ENCODE measurements around the gene ISX.

The ISX gene

DNA sequence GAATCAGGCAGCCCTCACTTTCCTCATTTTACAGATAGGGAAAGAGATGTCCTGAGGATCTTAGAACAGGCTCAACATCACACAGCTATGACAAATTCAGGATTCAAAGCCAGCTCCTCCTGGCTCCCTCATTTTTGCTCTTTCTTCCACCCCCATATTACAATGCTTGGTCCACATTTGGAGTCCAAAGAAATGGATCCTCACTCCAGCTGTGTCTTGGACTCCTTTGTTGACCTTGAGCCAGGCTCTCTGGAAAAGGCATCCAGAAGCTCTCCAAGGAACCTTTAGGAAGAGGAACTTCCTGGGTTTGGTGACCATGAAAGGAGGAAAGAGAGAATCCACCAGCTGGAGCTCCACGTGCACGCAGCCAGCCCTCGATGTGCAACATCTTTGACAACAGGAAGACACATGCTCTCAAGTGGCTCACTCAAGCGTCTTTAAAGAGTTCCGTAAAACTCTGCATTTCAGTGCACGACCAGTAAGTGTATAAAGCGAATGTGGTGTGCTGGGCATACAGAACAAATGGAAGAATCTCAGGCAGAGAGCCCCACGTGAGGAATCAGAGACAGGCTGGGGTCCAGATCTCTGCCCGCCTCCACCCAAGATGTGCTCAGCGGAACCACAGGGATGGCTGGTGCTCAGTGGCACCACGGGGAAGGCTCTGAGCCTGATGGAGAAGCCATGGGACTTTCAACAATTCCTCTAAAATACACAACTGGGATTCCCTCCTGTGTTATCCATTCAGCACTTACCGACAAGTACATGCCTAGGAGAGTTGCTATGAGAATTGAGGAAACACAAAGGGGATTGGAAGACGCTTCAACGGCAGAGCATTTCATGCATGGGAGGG is 48.4 kb downstream of the ISX start:
- no peak for DNase-seq

DNA sequence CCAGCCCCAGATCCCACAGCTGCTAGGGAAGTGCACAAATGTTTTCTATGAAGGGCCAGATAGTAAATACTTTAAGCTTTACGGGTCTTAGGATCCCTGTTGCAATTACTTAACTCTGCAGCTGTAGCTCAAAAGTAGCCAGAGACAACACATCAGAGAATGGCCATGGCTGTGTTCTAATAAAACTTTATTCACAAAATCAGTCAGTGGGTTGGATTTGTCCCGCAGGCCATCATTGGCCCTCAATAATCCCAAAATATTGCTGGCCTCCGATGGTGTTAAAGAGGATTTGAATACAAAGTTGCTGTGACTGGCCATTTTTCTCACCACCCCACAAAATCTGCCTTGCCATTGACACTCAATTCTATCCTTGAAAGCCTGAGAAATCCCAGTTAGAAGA is 49.6 kb downstream of the ISX start:
- DNase-seq: no peak

DNA sequence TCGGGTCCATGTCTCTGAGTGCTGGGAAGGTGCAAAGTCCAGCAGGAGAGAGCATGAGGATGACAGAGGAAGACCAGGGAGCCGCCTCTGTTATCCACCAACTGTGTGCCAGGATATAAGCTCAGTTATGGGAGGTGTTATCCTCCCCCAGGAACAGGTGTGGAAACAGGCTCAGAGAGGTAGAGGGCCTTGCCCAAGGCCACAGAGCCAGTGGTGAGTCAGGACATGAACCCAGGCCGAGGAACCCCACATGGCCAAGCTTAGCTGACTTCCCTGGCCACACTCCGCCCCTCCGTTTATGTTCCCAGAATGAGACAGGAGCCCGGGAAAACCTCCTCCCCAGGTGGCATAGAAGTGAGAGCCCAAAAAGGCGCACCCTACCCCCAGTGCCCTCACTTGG is 50.3 kb downstream of the ISX start:
- no peak for DNase-seq

DNA sequence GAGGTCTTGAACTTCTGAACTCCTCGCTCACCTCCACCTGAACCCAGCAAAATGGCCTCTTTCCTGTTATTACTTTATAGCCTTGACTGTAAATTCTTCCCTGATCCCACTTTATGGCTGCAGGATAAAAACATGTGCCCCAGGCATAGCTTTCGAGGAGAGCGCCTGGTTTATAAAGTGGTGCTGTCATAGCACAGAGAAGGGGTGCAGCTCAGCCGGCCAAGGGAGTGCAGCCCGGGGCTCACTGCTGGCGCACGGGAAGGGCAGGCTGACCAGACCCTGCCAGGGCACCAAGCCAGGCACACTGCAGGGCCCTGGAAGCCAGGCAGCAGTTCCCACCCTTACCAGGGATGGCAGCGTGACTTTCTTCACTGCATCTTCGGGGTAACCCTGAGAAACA is 50.9 kb downstream of the ISX start:
- no peak for DNase-seq

DNA sequence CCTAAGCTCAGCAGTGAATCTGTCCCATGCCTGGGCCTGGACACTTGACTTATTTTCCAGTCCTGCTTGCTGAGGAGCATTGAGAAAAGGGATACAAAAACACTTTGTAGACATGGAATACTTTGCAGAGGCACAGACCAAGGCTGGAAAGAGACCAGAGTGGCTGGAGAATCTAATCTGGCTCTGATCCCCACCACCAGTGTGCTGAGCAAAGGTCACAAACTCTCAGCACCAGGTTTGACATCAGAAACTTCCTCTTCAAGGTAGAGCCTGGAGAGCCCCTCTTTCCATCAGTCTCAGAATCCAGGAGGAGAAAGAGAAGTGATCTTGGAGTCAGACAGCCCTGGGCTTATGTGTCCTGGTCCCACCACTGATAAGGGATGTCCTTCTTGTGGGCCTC is 53.5 kb downstream of the ISX start:
- DNase-seq: no peak

DNA sequence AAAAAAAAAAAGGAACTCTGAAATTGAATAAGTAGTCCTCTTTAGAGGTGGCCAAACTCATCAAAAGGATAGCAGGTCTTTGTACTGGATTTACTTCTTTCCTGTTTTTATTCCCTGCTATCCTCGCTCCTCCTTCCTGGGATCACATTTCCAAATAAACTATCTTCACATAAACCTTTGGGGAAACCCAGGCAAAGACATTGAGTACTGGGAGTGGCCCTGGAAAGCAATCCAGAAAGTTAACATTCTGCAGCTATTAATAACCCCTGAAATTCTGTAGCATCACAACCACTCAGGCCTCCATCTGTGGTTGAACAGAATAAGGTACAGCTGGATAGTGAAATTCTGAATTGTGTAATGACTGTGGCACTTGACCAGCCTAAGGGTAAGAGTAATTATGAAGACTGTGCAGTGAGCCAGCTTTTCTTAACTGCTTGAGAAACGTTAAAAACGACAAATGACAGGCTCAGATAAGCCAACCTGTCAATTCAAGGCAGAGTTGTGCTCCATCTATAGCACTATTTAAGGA is 58.8 kb downstream of the ISX start:
- DNase-seq: no peak

DNA sequence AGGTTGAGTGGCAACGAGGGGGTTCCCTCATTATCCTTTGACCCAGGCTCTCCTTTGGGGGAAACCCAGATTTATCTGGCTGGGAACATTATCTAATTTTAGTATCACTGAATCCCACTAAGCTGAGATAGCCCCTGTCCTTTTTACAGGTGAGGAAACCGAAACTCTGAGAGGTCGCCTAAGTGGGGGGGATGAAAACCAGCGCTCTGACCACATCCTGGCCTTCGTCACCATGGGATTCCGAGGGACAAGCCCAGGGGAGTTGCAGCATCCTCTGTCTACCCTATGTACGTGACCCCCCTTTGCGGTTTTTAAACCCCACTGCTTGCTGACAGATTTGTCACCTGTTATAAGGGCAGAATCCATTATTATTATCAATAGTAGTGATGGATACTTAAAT is 61.0 kb downstream of the ISX start:
- no peak for DNase-seq

DNA sequence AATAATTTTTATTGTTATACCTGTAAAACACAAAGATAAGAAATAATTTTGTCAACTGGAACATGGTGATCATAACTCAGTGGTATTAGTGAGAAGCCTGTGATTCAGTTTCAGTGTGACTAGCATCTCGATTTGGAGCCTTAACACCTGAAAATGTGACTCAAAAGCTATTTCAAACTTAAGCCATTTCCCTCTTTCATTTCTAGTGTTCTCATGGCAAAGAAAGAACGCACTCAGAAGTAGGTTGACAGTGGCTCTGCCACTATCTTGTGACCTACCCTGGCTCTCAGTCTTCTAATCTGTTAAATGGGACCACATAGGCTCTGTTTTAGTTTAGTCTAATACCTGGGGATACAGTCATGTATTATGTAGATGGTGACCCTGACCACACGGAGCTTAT is 62.7 kb downstream of the ISX start:
- DNase-seq: no peak

DNA sequence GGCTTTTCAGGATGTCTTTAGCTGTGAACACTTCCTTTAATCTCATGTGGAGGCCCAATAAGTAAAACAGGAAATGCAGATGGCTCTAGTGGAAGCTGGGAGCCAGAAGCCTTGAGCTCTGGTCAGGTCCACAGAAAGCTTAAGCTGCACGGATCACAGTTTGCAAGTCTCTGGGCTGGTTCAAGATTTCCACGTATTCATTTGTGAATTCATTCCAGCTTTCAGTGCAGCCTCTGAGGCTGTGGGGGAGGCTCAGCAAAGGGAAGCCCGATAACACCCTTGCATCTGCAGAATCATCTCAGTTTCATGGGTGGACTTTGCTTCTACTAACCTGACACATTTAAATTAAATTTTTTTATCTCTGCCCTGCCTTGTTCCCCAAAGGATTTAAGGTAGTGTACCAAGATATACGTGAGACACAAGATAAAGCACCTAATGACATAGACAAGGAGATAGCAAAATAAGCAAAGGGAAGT is 65.6 kb downstream of the ISX start:
- DNase-seq: no peak

DNA sequence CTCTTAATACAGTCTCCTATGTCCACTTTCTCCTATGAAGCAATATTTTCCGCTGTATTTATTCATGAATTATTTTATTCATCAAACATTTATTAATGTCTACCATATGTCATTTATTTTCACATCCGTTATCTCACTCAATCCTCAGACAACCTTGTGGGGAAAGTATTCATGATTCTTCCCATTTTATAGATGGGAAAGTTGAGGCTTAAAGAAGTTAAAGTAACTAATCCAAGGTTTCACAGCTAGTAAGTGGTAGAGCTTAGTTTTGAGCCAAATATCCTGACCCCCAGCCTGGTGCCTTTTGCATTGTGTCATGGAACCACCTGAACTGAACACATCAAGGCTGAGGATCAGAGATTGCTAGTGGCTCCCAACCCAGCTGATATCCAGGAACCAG is 66.6 kb downstream of the ISX start:
- no peak for DNase-seq

DNA sequence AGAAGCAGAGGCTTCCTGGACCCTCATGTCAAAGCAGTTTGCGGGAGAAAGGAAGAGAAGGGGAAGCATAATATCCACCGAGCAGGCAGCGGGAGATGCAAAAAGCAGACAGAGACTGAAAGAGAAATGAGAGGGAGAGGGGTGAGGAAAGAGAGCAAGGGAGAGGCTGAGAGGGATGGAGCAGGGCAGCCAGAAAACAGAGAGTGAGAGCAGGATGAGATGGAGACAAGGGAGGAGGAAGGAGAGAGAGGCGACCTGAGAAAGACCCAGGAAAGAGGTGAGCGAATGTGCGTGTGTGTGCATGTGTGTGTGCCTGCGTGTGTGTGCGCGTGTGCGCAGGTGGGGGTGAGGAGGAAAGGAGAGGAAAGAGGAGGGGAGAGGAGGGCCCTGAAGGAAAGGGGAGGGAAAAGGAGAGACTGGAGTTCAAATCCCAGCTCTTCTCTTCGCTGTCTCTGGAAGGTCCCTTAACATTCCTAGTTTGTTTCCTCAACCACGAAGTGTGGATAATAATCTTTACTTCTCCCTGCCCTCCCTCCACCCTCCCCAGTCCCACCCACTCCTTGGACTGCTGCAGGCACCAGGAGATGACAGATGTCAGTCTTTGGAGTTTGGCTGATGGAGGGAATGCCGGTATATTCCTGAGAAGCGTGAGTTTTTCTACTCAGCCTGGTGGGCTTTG is 67.9 kb downstream of the ISX start:
- no peak for DNase-seq

DNA sequence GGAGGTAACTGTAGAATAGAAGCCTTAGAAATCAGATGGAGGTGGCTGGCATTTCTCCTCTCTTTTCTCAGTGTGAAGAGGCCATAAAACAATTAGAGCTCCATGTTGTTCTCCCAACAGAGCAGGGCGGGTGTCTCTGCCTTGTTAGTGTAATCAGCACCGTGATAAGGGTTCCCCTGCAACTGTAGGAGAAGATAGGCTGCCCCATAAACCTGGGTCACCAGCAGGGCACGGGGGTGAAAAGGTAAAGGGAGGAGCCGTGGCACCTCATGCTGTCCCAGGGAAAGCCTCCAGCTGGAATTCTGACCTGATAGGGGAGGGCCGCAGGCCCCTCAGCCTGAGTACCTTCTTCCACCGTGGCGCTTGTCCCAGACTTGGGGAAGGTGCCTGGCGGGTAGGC is 68.7 kb downstream of the ISX start:
- DNase-seq: no peak

DNA sequence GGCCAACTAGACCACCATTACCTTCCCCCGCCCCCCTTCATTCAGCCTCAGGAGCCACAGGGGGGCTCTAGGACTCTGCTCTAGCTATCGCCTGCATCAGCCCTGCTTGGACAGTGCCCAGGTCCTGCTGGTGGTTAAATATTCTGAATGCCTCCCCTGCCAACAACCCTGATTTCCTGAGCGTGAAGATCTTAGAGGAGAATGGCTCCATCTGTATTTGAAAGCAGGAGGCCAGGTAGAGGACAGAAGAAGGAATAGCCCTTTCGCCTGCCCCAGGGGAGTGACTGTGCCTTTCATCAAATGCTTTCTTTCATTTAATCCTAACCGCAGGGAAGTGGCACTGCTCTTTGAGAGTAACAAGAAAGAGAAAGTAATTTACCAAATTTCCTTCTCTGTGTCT is 69.2 kb downstream of the ISX start:
- no peak for DNase-seq

All from NCI-H2171 treated with DMSO at 0.1 percent for 48 hours (cell line).